Neural crest cell (in vitro differentiated cells): ENCODE results near the gene CENPE. TPM values are rescaled to one million over a fixed set of nuclear protein-coding genes. Genes with fewer than 3 reads are reported as not detected.
"Not testable (repeated sequence)": the region's sequence is repeated elsewhere in the genome, so short reads cannot be mapped to it uniquely, and the experiment has no call there.

Experiments used
- DNase-seq: peaks from one replicate; pipeline ENCODE4 v3.0.0; 2021; ENCODE audit warnings: low read depth, mixed read lengths, low spot score
- H3K27ac Mint-ChIP-seq: one replicate; pipeline ENCODE4 v1.8.0; 2021; ENCODE audit warnings: mild to moderate bottlenecking, mixed read lengths; ENCODE audit not compliant: unreplicated experiment
- H3K27me3 Mint-ChIP-seq: 2 replicates; pipeline ENCODE4 v1.8.0; 2021; ENCODE audit warnings: low read depth, mild to moderate bottlenecking, mixed read lengths
- H3K36me3 Mint-ChIP-seq: 2 replicates; pipeline ENCODE4 v1.8.0; 2021; ENCODE audit warnings: low read depth, mild to moderate bottlenecking, mixed read lengths
- H3K4me1 Mint-ChIP-seq: 2 replicates; pipeline ENCODE4 v1.8.0; 2021; ENCODE audit warnings: mixed read lengths
- H3K4me3 Mint-ChIP-seq: one replicate; pipeline ENCODE4 v1.8.0; 2021; ENCODE audit warnings: mild to moderate bottlenecking, mixed read lengths
- H3K9me3 Mint-ChIP-seq: 2 replicates; pipeline ENCODE4 v1.8.0; 2021; ENCODE audit warnings: mixed read lengths
- long read RNA-seq: library from polyadenylated mRNA; unstranded; transcript quantifications from one replicate; pipeline ENCODE4 v2.0.0, GENCODE V29; 2020
- total RNA-seq: library from RNA; stranded (reverse); gene quantifications from 2 replicates; pipeline ENCODE4 v1.2.1, GENCODE V29; 2021
- TF ChIP-seq, protein P1 (sequence below): fragments of 200-600 bp; sonication (generic); conservative IDR thresholded peaks from 2 replicates; pipeline ENCODE4 v1.5.0; 2021; ENCODE audit warnings: antibody characterized with exemption, mild to moderate bottlenecking

CENPE gene, protein sequence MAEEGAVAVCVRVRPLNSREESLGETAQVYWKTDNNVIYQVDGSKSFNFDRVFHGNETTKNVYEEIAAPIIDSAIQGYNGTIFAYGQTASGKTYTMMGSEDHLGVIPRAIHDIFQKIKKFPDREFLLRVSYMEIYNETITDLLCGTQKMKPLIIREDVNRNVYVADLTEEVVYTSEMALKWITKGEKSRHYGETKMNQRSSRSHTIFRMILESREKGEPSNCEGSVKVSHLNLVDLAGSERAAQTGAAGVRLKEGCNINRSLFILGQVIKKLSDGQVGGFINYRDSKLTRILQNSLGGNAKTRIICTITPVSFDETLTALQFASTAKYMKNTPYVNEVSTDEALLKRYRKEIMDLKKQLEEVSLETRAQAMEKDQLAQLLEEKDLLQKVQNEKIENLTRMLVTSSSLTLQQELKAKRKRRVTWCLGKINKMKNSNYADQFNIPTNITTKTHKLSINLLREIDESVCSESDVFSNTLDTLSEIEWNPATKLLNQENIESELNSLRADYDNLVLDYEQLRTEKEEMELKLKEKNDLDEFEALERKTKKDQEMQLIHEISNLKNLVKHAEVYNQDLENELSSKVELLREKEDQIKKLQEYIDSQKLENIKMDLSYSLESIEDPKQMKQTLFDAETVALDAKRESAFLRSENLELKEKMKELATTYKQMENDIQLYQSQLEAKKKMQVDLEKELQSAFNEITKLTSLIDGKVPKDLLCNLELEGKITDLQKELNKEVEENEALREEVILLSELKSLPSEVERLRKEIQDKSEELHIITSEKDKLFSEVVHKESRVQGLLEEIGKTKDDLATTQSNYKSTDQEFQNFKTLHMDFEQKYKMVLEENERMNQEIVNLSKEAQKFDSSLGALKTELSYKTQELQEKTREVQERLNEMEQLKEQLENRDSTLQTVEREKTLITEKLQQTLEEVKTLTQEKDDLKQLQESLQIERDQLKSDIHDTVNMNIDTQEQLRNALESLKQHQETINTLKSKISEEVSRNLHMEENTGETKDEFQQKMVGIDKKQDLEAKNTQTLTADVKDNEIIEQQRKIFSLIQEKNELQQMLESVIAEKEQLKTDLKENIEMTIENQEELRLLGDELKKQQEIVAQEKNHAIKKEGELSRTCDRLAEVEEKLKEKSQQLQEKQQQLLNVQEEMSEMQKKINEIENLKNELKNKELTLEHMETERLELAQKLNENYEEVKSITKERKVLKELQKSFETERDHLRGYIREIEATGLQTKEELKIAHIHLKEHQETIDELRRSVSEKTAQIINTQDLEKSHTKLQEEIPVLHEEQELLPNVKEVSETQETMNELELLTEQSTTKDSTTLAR (N-terminal part only)
- 59.7 and 70.0 TPM in 2 replicates for total RNA-seq
- long read RNA-seq, partial matches to known transcripts = 159 of 173 reads
- long read RNA-seq, other reads (novel, unspliced or antisense) = 14 of 173 reads

DNA sequence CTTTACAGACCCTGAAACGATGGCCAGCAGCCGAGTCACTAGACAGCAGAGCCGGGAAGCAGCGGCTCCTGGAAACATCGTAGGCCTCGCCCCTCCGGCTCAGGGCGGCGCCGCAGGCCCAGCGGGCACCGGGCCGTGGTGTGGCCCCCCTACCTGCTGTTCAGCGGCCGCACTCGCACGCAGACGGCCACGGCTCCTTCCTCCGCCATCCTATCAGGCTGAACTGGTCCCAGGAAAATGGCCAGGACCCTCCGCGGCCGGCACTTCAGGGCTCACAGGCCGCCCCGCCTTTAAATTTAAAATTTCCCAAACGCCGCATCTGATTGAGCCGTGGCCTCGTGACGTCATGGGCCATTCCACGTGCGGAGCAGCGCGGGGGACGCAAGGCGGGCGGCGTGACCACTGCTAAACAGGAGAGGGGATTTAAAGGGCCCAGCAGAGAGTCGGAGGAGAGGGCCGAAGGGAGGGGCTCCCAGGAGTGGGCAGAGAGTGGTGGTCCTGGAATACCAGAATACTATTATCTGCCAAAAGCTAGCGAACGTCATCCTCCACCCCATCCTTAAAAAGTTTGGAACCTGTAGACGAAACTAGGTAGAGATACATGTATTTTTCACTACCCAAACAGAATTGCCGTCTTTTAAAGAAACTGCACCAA, at the start of gene CENPE:
Gene CENPE, minus strand, starts transcription at position 233 of the 655 bp plus-strand sequence. Its CDS starts 24 bp downstream, at position 209.
- no peaks in the 10 kb centered on the region for H3K27me3 Mint-ChIP-seq
- TF ChIP-seq, protein P1, sequence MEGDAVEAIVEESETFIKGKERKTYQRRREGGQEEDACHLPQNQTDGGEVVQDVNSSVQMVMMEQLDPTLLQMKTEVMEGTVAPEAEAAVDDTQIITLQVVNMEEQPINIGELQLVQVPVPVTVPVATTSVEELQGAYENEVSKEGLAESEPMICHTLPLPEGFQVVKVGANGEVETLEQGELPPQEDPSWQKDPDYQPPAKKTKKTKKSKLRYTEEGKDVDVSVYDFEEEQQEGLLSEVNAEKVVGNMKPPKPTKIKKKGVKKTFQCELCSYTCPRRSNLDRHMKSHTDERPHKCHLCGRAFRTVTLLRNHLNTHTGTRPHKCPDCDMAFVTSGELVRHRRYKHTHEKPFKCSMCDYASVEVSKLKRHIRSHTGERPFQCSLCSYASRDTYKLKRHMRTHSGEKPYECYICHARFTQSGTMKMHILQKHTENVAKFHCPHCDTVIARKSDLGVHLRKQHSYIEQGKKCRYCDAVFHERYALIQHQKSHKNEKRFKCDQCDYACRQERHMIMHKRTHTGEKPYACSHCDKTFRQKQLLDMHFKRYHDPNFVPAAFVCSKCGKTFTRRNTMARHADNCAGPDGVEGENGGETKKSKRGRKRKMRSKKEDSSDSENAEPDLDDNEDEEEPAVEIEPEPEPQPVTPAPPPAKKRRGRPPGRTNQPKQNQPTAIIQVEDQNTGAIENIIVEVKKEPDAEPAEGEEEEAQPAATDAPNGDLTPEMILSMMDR = no peak
- DNase-seq = peak; percentile 96

GRCh38 chr4:103244251-103244650, 46.1 kb upstream of the CENPE start:
- Mint-ChIP-seq H3K9me3 (peaks cover 13% of the 10 kb centered on the region), H3K27me3 (no peaks in the 10 kb centered on the region), H3K4me1 (no peaks in the 10 kb centered on the region)

More for the DNA sequence above, at the start of gene CENPE:
- Mint-ChIP-seq H3K9me3 (peaks cover 3% of the 10 kb centered on the region), H3K4me3 (peak within 1 kb of the TSS; percentile 88), H3K27ac (peak within 1 kb of the TSS; percentile 98), H3K36me3 (peaks cover 9% of the 10 kb centered on the region), H3K4me1 (peaks cover 33% of the 10 kb centered on the region)

DNA sequence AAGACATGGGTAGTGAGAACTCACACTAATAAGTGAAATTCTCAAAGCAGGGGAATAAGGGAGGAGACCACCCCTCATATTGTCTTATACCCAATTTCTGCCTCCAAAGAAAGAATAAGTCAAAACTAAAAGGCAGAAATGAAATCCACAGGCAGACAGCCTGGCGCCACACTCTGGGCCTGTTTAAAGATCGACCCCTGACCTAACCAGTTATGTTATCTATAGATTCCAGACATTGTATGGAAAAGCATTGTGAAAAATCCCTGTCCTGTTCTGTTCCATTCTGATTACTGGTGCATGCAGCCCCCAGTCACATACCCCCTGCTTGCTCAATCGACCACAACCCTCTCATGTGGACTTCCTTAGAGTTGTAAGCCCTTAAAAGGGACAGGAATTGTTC, 32.8 kb upstream of the CENPE start:
- not testable (repeated sequence) for H3K36me3 Mint-ChIP-seq, H3K4me3 Mint-ChIP-seq, H3K27ac Mint-ChIP-seq, H3K27me3 Mint-ChIP-seq, DNase-seq
- Mint-ChIP-seq H3K9me3 (peaks cover 14% of the 10 kb centered on the region), H3K4me1 (peaks cover 13% of the 10 kb centered on the region)

More at GRCh38 chr4:103244251-103244650, 46.1 kb upstream of the CENPE start:
- Mint-ChIP-seq H3K4me3 (no peak overlapping the region), H3K27ac (no peak overlapping the region), H3K36me3 (peaks cover 23% of the 10 kb centered on the region)
- TF ChIP-seq, protein P1 = no peak
- DNase-seq = no peak

DNA sequence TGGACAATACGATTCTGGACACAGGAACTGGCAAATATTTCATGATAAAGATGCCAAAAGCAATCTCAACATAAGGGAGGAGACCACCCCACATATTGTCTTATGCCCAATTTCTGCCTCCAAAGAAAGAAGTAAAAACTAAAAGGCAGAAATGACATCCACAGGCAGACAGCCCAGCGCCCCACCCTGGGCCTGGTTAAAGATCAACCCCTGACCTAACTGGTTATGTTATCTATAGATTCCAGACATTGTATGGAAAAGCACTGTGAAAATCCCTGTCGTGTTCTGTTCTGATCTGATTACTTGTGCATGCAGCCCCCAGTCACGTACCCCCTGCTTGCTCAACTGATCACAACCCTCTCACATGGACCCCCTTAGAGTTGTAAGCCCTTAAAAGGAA, 25.4 kb upstream of the CENPE start:
- H3K9me3 Mint-ChIP-seq = peaks cover 15% of the 10 kb centered on the region
- H3K4me3 Mint-ChIP-seq, H3K27me3 Mint-ChIP-seq, DNase-seq, H3K27ac Mint-ChIP-seq, H3K36me3 Mint-ChIP-seq: not testable (repeated sequence)
- H3K4me1 Mint-ChIP-seq = peaks cover 13% of the 10 kb centered on the region

- peaks cover 15% of the 10 kb centered on the region for H3K4me1 Mint-ChIP-seq
Measured at GRCh38 chr4:103207673-103208072, 9.5 kb upstream of the CENPE start.

More at GRCh38 chr4:103207673-103208072, 9.5 kb upstream of the CENPE start:
- no peak overlapping the region for H3K4me3 Mint-ChIP-seq
- no peak for DNase-seq
- no peaks in the 10 kb centered on the region for H3K36me3 Mint-ChIP-seq
- no peak overlapping the region for H3K27ac Mint-ChIP-seq
- TF ChIP-seq, protein P1 = peak; percentile 29
- H3K27me3 Mint-ChIP-seq = no peaks in the 10 kb centered on the region
- peaks cover 4% of the 10 kb centered on the region for H3K9me3 Mint-ChIP-seq
